Measurements from ENCODE around the gene ERAP2. TPM values are rescaled to one million over a fixed set of nuclear protein-coding genes. Genes with fewer than 3 reads are reported as not detected.
"Not testable (repeated sequence)": the region's sequence is repeated elsewhere in the genome, so short reads cannot be mapped to it uniquely, and the experiment has no call there.

The ERAP2 gene
- total RNA-seq, 1 experiment from 2014 or later = 15.5 TPM

- BruUV-seq (replicated peaks) = no TSS peak
- in situ Hi-C loops (cut with HindIII; ENCODE audit: low pct_unique_long_range_greater_than_20kb, low sequenced_read_pairs) = no loop called here
- CTCF ChIA-PET = no interaction called here
Measured at GRCh38 chr5:96839071-96839592, 37.2 kb upstream of the ERAP2 start.

GRCh38 chr5:96841931-96842330, 34.4 kb upstream of the ERAP2 start:
- in situ Hi-C loops (cut with HindIII; ENCODE audit: low pct_unique_long_range_greater_than_20kb, low sequenced_read_pairs); H3K4me3 ChIP-seq (ENCODE audit: low read depth in 2 of 2, low read length in 2 of 2); H3K27me3 ChIP-seq (ENCODE audit: control insufficient read depth, insufficient read depth, low read length); intact Hi-C loops (cut with micrococcal nuclease; ENCODE audit: unreplicated experiment); POLR2A ChIA-PET; H3K9me3 ChIP-seq (ENCODE audit: control insufficient read depth, insufficient read depth, low read depth, low read length); H3K36me3 ChIP-seq (ENCODE audit: control insufficient read depth, insufficient read depth, low read length); H3K27ac ChIP-seq (ENCODE audit: low read length); ATAC-seq; CTCF ChIA-PET; H3K4me1 ChIP-seq (ENCODE audit: control insufficient read depth, insufficient read depth, low read length); DNase-seq (ENCODE audit: low read depth, low spot score); BruUV-seq (replicated peaks): not testable (repeated sequence)

More at GRCh38 chr5:96839071-96839592, 37.2 kb upstream of the ERAP2 start:
- TF ChIP-seq, protein P1, sequence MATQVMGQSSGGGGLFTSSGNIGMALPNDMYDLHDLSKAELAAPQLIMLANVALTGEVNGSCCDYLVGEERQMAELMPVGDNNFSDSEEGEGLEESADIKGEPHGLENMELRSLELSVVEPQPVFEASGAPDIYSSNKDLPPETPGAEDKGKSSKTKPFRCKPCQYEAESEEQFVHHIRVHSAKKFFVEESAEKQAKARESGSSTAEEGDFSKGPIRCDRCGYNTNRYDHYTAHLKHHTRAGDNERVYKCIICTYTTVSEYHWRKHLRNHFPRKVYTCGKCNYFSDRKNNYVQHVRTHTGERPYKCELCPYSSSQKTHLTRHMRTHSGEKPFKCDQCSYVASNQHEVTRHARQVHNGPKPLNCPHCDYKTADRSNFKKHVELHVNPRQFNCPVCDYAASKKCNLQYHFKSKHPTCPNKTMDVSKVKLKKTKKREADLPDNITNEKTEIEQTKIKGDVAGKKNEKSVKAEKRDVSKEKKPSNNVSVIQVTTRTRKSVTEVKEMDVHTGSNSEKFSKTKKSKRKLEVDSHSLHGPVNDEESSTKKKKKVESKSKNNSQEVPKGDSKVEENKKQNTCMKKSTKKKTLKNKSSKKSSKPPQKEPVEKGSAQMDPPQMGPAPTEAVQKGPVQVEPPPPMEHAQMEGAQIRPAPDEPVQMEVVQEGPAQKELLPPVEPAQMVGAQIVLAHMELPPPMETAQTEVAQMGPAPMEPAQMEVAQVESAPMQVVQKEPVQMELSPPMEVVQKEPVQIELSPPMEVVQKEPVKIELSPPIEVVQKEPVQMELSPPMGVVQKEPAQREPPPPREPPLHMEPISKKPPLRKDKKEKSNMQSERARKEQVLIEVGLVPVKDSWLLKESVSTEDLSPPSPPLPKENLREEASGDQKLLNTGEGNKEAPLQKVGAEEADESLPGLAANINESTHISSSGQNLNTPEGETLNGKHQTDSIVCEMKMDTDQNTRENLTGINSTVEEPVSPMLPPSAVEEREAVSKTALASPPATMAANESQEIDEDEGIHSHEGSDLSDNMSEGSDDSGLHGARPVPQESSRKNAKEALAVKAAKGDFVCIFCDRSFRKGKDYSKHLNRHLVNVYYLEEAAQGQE (IDR thresholded peaks at IDR 0.05; ENCODE audit: insufficient read depth in 1 of 2, low read depth in 2 of 2, low read length in 1 of 2) = no peak
- TF ChIP-seq CTCF (IDR thresholded peaks at IDR 0.05) (no peak), POLR2AphosphoS5 (IDR thresholded peaks at IDR 0.05; ENCODE audit: low read depth, low read length) (no peak), TCF7L2 (IDR thresholded peaks at IDR 0.05; ENCODE audit: low read depth, low read length) (no peak), SIN3A (IDR thresholded peaks at IDR 0.05; ENCODE audit: borderline replicate concordance, insufficient read depth, low read depth, low read length) (no peak)
- POLR2A ChIA-PET = no interaction called here
- Histone ChIP-seq H3K27ac (ENCODE audit: low read length) (no peak overlapping the region), H3K4me1 (ENCODE audit: control insufficient read depth, insufficient read depth, low read length) (no peaks in the 10 kb centered on the region), H3K9me3 (ENCODE audit: control insufficient read depth, insufficient read depth, low read depth, low read length) (no peaks in the 10 kb centered on the region), H3K4me3 (ENCODE audit: low read depth in 2 of 2, low read length in 2 of 2) (no peak overlapping the region), H3K27me3 (ENCODE audit: control insufficient read depth, insufficient read depth, low read length) (peaks cover under 1% of the 10 kb centered on the region; the same call in 1 of the 2 replicates), H3K36me3 (ENCODE audit: control insufficient read depth, insufficient read depth, low read length) (no peaks in the 10 kb centered on the region; the same call in 1 of the 2 replicates)
- DNase-seq (ENCODE audit: low read depth, low spot score) (no peak), ATAC-seq (no peak)
- intact Hi-C loops (cut with micrococcal nuclease; ENCODE audit: unreplicated experiment) = no loop called here

- ATAC-seq = no peak
- POLR2A ChIA-PET = no interaction called here
- Histone ChIP-seq H3K36me3 (ENCODE audit: control insufficient read depth, insufficient read depth, low read length) (no peaks in the 10 kb centered on the region; the same call in 1 of the 2 replicates), H3K9me3 (ENCODE audit: control insufficient read depth, insufficient read depth, low read depth, low read length) (no peaks in the 10 kb centered on the region), H3K4me1 (ENCODE audit: control insufficient read depth, insufficient read depth, low read length) (no peaks in the 10 kb centered on the region), H3K4me3 (ENCODE audit: low read depth in 2 of 2, low read length in 2 of 2) (no peak overlapping the region), H3K27me3 (ENCODE audit: control insufficient read depth, insufficient read depth, low read length) (no peaks in the 10 kb centered on the region; the same call in 1 of the 2 replicates), H3K27ac (ENCODE audit: low read length) (no peak overlapping the region)
- no TSS peak for BruUV-seq (replicated peaks)
- DNase-seq (ENCODE audit: low read depth, low spot score) = no peak
- intact Hi-C loops (cut with micrococcal nuclease; ENCODE audit: unreplicated experiment) = no loop called here
- CTCF ChIA-PET = interaction anchor here (0.5 kb wide), 1 partner anchor 1339 kb away, joined by 3 read pairs; no protein-coding TSS in a partner anchor
- TF ChIP-seq TCF7L2 (IDR thresholded peaks at IDR 0.05; ENCODE audit: low read depth, low read length) = no peak
- TF ChIP-seq, protein P1 (IDR thresholded peaks at IDR 0.05; ENCODE audit: insufficient read depth in 1 of 2, low read depth in 2 of 2, low read length in 1 of 2) = no peak
- no peak for TF ChIP-seq POLR2AphosphoS5 (IDR thresholded peaks at IDR 0.05; ENCODE audit: low read depth, low read length)
- TF ChIP-seq CTCF (IDR thresholded peaks at IDR 0.05) = no peak
- no peak for TF ChIP-seq SIN3A (IDR thresholded peaks at IDR 0.05; ENCODE audit: borderline replicate concordance, insufficient read depth, low read depth, low read length)
- in situ Hi-C loops (cut with HindIII; ENCODE audit: low pct_unique_long_range_greater_than_20kb, low sequenced_read_pairs) = no loop called here
Measured at GRCh38 chr5:96843140-96843539, 33.2 kb upstream of the ERAP2 start.
